ENCODE measurements around the gene TEX2.

TEX2 gene

DNA sequence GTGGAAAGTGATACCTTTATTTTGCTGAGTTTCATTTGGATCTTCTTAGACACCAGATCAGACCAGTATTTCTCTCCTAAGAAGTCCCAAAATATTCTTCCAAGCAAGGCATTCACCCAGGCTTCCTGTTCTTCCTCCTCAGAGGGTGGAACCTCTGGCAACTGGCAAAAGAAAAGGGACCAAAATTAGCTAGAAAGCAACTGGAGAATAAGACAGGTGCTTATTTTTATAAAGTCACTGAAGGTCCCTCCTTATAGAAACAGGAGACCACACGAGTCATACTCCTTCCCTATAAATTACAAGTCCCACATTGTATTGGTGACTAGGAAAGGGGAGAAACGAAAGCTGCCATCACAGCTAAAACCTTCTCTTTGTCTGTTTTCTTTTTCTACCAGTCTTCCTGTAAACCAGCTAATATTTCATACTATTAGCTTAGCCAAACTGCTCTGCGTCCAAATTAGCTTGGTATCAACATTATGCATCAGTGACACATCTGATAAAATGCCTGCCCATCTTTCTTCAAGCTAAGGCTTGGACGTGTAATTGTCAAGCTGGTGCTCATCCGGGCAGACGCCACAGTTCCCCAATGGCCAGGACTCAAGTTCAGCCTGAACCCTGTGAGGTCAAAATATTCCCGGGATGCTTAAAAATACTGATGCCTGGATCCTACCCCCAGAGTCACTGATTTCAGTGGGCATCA lies 85.6 kb downstream of the TEX2 start:
- Histone ChIP-seq H3K27me3 (ENCODE audit: control insufficient read depth in 1 of 2, insufficient read depth in 1 of 2, low read length in 2 of 2) (no peaks in the 10 kb centered on the region), H3K79me1 (replicated peaks; ENCODE audit: low read length, poor library complexity, severe bottlenecking) (no peaks in the 10 kb centered on the region), H3K4ac (ENCODE audit: low read depth in 1 of 2, low read length in 2 of 2) (no peak overlapping the region), H3K36me3 (ENCODE audit: control insufficient read depth in 1 of 2, insufficient read depth in 2 of 2, low read depth in 1 of 2, low read length in 2 of 2) (peaks cover 0 to 30% of the 10 kb centered on the region in 2 experiments), H2AK5ac (ENCODE audit: low read length, severe bottlenecking) (no peak overlapping the region), H3K4me2 (ENCODE audit: low read length, poor library complexity, severe bottlenecking) (no peak overlapping the region), H2BK120ac (ENCODE audit: low read depth, low read length) (no peak overlapping the region), H4K8ac (ENCODE audit: low read length) (no peak overlapping the region), H3K9me3 (ENCODE audit: control insufficient read depth, low read length) (no peaks in the 10 kb centered on the region), H3K14ac (ENCODE audit: low read length in 2 of 2) (no peak overlapping the region), H3K27ac (ENCODE audit: low read length, poor library complexity, severe bottlenecking) (peak overlapping the region; percentile 4), H4K91ac (ENCODE audit: low read length) (no peak overlapping the region), H2BK15ac (ENCODE audit: low read depth, poor library complexity, severe bottlenecking) (no peak overlapping the region), H3K18ac (ENCODE audit: low read depth in 1 of 2, low read length in 2 of 2) (no peak overlapping the region), H3K4me3 (ENCODE audit: insufficient read depth in 1 of 2, low read depth in 1 of 2, low read length in 2 of 2) (no peak overlapping the region), H3K23ac (ENCODE audit: low read length in 2 of 2) (no peak overlapping the region), H3K4me1 (ENCODE audit: control insufficient read depth, insufficient read depth, low read depth, low read length) (peaks cover 20% of the 10 kb centered on the region), H3K9ac (ENCODE audit: low read length) (no peak overlapping the region), H2AFZ (ENCODE audit: low read depth, low read length) (no peak overlapping the region), H2BK12ac (ENCODE audit: low read length in 2 of 2) (no peak overlapping the region), H2BK5ac (ENCODE audit: low read depth, low read length, poor library complexity, severe bottlenecking) (no peak overlapping the region)
- WGBS = 89% methylated on average over 7 of the region's 7 CpGs
- DNase-seq = no peak

DNA sequence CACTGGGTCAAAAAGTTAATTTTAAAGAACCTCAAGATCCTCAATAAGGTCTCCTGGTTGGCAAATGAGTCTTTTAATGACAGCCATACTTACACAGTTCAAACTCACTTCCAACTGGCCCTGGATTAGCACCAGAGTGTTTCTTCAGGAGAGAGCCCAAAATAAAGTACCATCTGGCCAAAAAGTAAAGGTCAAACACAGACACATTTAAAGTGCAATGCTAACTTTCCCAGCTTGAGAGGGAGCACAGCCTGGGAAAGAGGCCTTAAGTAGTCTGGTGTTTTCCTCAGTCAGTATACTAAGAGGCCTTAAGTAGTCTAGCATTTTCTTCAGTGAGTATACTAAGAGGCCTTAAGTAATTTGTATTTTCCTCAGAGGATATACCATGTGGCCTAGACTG lies 86.5 kb downstream of the TEX2 start:
- Histone ChIP-seq H3K14ac (ENCODE audit: low read length in 2 of 2) (no peak overlapping the region), H3K27me3 (ENCODE audit: control insufficient read depth in 1 of 2, insufficient read depth in 1 of 2, low read length in 2 of 2) (no peaks in the 10 kb centered on the region), H3K4me3 (ENCODE audit: insufficient read depth in 1 of 2, low read depth in 1 of 2, low read length in 2 of 2) (no peak overlapping the region), H3K4me1 (ENCODE audit: control insufficient read depth, insufficient read depth, low read depth, low read length) (peaks cover 20% of the 10 kb centered on the region), H3K18ac (ENCODE audit: low read depth in 1 of 2, low read length in 2 of 2) (no peak overlapping the region), H4K8ac (ENCODE audit: low read length) (no peak overlapping the region), H3K27ac (ENCODE audit: low read length, poor library complexity, severe bottlenecking) (no peak overlapping the region), H3K79me1 (replicated peaks; ENCODE audit: low read length, poor library complexity, severe bottlenecking) (no peaks in the 10 kb centered on the region), H3K9ac (ENCODE audit: low read length) (no peak overlapping the region), H2BK15ac (ENCODE audit: low read depth, poor library complexity, severe bottlenecking) (no peak overlapping the region), H3K4me2 (ENCODE audit: low read length, poor library complexity, severe bottlenecking) (no peak overlapping the region), H2BK12ac (ENCODE audit: low read length in 2 of 2) (no peak overlapping the region), H3K4ac (ENCODE audit: low read depth in 1 of 2, low read length in 2 of 2) (no peak overlapping the region), H2BK120ac (ENCODE audit: low read depth, low read length) (no peak overlapping the region), H2AFZ (ENCODE audit: low read depth, low read length) (no peak overlapping the region), H3K9me3 (ENCODE audit: control insufficient read depth, low read length) (no peaks in the 10 kb centered on the region), H4K91ac (ENCODE audit: low read length) (no peak overlapping the region), H3K36me3 (ENCODE audit: control insufficient read depth in 1 of 2, insufficient read depth in 2 of 2, low read depth in 1 of 2, low read length in 2 of 2) (peaks cover 0 to 33% of the 10 kb centered on the region in 2 experiments), H2AK5ac (ENCODE audit: low read length, severe bottlenecking) (no peak overlapping the region), H2BK5ac (ENCODE audit: low read depth, low read length, poor library complexity, severe bottlenecking) (no peak overlapping the region), H3K23ac (ENCODE audit: low read length in 2 of 2) (no peak overlapping the region)
- no peak for DNase-seq

DNA sequence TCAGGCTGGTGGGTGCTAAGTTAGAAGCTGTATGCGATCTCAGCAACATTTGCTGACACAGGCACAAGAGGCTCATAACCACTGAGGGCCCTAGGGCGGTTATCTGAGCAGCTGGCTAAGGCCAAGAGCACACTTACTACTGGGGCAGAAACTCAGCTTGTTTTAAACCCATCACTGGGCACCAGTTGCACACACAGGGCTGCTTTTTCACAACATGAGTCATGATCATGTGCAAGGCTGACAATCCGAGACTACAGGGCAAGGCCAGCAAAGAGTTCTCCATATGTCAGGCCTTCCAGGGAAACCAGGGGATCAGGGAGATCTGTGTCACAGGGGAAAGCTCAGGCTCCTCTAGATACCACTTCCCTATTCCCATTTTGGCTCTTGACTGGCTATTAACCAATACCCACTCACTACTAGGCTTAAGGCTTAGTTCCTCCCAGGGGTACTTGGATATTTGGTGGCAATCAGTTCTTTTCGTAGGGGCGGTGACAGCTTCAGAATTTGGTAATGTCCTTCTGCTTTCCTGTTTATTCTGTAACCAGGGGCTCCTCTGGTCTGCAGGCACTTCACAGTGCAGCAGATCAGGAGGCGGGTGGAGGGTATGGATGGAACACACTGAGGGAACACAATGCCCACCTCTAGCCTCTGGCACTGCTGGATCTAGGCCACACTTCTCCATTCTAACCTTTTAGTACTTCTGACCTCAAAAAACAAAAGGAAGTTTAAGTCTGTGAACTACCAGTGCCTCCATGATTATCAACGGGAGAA lies 88.2 kb downstream of the TEX2 start:
- H3K4me3 ChIP-seq (ENCODE audit: insufficient read depth in 1 of 2, low read depth in 1 of 2, low read length in 2 of 2) = no peak overlapping the region
- no peak overlapping the region for H2BK120ac ChIP-seq (ENCODE audit: low read depth, low read length)
- no peak overlapping the region for H3K4ac ChIP-seq (ENCODE audit: low read depth in 1 of 2, low read length in 2 of 2)
- peaks cover 20% of the 10 kb centered on the region for H3K4me1 ChIP-seq (ENCODE audit: control insufficient read depth, insufficient read depth, low read depth, low read length)
- H2AK5ac ChIP-seq (ENCODE audit: low read length, severe bottlenecking) = no peak overlapping the region
- peaks cover 0 to 48% of the 10 kb centered on the region in 2 experiments for H3K36me3 ChIP-seq (ENCODE audit: control insufficient read depth in 1 of 2, insufficient read depth in 2 of 2, low read depth in 1 of 2, low read length in 2 of 2)
- no peak overlapping the region for H2BK12ac ChIP-seq (ENCODE audit: low read length in 2 of 2)
- no peak overlapping the region for H4K8ac ChIP-seq (ENCODE audit: low read length)
- H2BK15ac ChIP-seq (ENCODE audit: low read depth, poor library complexity, severe bottlenecking) = no peak overlapping the region
- H3K9ac ChIP-seq (ENCODE audit: low read length) = peak overlapping the region; percentile 53
- H3K27ac ChIP-seq (ENCODE audit: low read length, poor library complexity, severe bottlenecking) = no peak overlapping the region
- no peak overlapping the region for H3K4me2 ChIP-seq (ENCODE audit: low read length, poor library complexity, severe bottlenecking)
- WGBS = 90% methylated on average over 7 of the region's 7 CpGs
- DNase-seq = peak; percentile 69
- H3K9me3 ChIP-seq (ENCODE audit: control insufficient read depth, low read length) = no peaks in the 10 kb centered on the region
- peak overlapping the region in 1 of 2 experiments; percentile 51 for H3K18ac ChIP-seq (ENCODE audit: low read depth in 1 of 2, low read length in 2 of 2)
- no peak overlapping the region for H4K91ac ChIP-seq (ENCODE audit: low read length)
- no peak overlapping the region for H3K14ac ChIP-seq (ENCODE audit: low read length in 2 of 2)
- H3K27me3 ChIP-seq (ENCODE audit: control insufficient read depth in 1 of 2, insufficient read depth in 1 of 2, low read length in 2 of 2) = no peaks in the 10 kb centered on the region
- no peaks in the 10 kb centered on the region for H3K79me1 ChIP-seq (replicated peaks; ENCODE audit: low read length, poor library complexity, severe bottlenecking)
- H2AFZ ChIP-seq (ENCODE audit: low read depth, low read length) = no peak overlapping the region
- H2BK5ac ChIP-seq (ENCODE audit: low read depth, low read length, poor library complexity, severe bottlenecking) = no peak overlapping the region
- H3K23ac ChIP-seq (ENCODE audit: low read length in 2 of 2) = no peak overlapping the region

DNA sequence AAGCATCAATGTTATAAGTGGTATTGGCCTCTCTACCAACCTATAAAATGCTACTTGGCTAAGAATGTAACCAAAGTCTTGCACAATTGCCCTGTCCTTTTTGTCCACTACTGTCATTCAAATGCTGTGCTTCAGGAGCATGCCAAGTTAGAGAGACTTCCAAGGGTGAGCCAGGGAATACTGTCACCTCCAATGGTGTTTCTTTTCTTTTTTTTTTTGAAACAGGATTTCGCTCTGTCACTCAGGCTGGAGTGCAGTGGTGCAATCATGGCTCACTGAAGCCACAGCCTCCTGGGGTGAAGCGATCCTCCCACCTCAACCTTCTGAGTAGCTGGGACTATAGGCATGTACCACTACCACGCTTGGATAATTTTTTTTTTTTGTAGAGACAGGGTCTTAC lies 89.4 kb downstream of the TEX2 start:
- 94% methylated on average over 2 of the region's 3 CpGs for WGBS
- no peak overlapping the region for H3K9ac ChIP-seq (ENCODE audit: low read length)
- no peaks in the 10 kb centered on the region for H3K27me3 ChIP-seq (ENCODE audit: control insufficient read depth in 1 of 2, insufficient read depth in 1 of 2, low read length in 2 of 2)

More for the DNA sequence above, 89.4 kb downstream of the TEX2 start:
- no peaks in the 10 kb centered on the region for H3K9me3 ChIP-seq (ENCODE audit: control insufficient read depth, low read length)
- H3K14ac ChIP-seq (ENCODE audit: low read length in 2 of 2) = no peak overlapping the region
- no peak overlapping the region for H3K4me2 ChIP-seq (ENCODE audit: low read length, poor library complexity, severe bottlenecking)
- H4K8ac ChIP-seq (ENCODE audit: low read length) = no peak overlapping the region
- H3K4me1 ChIP-seq (ENCODE audit: control insufficient read depth, insufficient read depth, low read depth, low read length) = peaks cover 18% of the 10 kb centered on the region
- no peak overlapping the region for H3K27ac ChIP-seq (ENCODE audit: low read length, poor library complexity, severe bottlenecking)
- no peak for DNase-seq
- H2BK12ac ChIP-seq (ENCODE audit: low read length in 2 of 2) = no peak overlapping the region
- no peak overlapping the region for H2AK5ac ChIP-seq (ENCODE audit: low read length, severe bottlenecking)
- H2BK120ac ChIP-seq (ENCODE audit: low read depth, low read length) = no peak overlapping the region
- H2AFZ ChIP-seq (ENCODE audit: low read depth, low read length) = no peak overlapping the region
- peaks cover 0 to 54% of the 10 kb centered on the region in 2 experiments for H3K36me3 ChIP-seq (ENCODE audit: control insufficient read depth in 1 of 2, insufficient read depth in 2 of 2, low read depth in 1 of 2, low read length in 2 of 2)
- no peak overlapping the region for H3K23ac ChIP-seq (ENCODE audit: low read length in 2 of 2)
- no peak overlapping the region for H3K4me3 ChIP-seq (ENCODE audit: insufficient read depth in 1 of 2, low read depth in 1 of 2, low read length in 2 of 2)
- H2BK5ac ChIP-seq (ENCODE audit: low read depth, low read length, poor library complexity, severe bottlenecking) = no peak overlapping the region
- H3K4ac ChIP-seq (ENCODE audit: low read depth in 1 of 2, low read length in 2 of 2) = no peak overlapping the region
- H4K91ac ChIP-seq (ENCODE audit: low read length) = no peak overlapping the region
- H3K18ac ChIP-seq (ENCODE audit: low read depth in 1 of 2, low read length in 2 of 2) = no peak overlapping the region
- H2BK15ac ChIP-seq (ENCODE audit: low read depth, poor library complexity, severe bottlenecking) = no peak overlapping the region
- H3K79me1 ChIP-seq (replicated peaks; ENCODE audit: low read length, poor library complexity, severe bottlenecking) = no peaks in the 10 kb centered on the region
